HG02571 (cell line): Measurements from ENCODE around the gene TNKS2.
"Not testable (repeated sequence)": the region's sequence is repeated elsewhere in the genome, so short reads cannot be mapped to it uniquely, and the experiment has no call there.

Experiments
- ATAC-seq: cut with Tn5 transposase; IDR thresholded peaks from one replicate; pipeline ENCODE4 v1.9.1; 2021; ENCODE audit warnings: mild to moderate bottlenecking, moderate library complexity; ENCODE audit not compliant: unreplicated experiment

TNKS2 gene

DNA sequence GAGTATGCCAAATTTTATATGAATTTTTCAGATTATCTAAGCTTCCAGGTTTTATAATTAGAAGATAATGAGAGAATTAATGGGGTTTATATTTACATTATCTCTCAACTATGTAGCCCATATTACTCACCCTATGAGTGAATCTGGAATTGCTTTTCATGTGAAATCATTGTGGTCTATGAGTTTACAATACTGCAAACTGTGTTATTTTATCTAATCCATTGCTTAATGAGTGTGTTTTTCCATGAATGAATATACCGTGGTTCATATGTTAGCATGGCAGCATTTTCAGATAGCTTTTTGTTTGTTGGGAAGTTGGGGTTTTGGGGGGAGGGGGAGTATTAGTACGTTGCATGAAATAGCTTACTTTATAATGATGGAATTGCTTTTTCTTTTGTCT, 66.5 kb downstream of the TNKS2 start:
- no peak for ATAC-seq

DNA sequence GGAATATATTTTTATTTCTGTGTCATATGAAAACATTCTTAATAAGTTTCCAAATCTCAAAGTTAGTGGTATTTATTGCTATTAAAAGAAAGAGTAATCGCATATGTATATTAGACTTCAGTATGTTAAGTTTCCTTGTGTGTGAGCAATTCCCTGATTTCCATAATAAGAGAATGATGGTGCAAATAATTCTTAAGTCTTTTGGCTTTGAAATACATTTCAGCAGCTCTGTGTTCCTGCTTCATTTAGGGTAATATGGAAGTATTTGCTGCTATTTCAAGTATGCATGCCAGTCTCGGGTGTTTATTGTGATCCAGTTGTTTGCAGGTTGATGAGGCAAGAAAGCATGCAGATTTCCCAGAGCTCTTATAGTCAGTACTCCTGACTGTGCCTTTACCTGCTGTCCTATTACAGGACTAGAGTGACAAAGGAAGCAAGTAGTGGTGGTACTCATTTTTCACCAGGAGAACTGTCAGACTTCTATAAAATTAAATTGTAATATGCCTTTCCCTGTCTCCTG, 67.4 kb downstream of the TNKS2 start:
- ATAC-seq: no peak

DNA sequence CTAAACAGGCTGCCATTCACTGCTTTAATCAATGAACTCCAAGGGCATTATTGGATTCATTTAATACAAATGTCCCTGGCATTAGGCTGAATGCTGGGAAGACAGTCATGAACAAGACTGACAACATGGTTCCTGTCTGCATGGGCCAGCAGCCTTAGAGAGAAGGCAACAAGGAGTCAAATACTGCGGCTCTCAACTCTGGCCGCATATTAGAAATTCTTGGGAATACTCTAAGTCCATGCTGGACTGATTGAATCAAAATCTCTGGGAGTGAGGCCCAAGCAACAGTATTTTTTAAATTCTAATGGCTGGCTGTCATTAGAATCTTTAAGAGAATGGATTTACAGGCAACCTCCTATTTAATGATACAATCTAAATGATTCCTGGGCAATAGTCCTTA, 76.9 kb downstream of the TNKS2 start:
- no peak for ATAC-seq

DNA sequence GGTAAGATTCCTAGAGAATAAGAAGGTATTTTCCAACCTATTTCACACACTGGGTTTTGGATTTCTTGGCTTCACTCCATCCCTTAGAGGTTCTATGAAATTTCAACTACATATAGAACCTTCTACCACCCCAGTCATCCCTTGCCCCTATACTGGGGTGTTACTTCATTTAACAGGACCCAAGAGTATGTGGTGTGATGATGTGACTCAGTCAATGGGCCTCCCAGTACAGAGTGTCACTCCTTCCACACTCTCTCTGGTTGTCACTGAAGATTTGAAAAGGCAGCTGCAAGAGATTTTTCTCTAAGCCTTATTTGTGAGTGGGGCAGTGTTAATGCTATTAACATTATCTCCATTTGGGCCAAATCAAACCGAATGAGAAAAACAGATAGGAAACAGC, 77.6 kb downstream of the TNKS2 start:
- no peak for ATAC-seq

DNA sequence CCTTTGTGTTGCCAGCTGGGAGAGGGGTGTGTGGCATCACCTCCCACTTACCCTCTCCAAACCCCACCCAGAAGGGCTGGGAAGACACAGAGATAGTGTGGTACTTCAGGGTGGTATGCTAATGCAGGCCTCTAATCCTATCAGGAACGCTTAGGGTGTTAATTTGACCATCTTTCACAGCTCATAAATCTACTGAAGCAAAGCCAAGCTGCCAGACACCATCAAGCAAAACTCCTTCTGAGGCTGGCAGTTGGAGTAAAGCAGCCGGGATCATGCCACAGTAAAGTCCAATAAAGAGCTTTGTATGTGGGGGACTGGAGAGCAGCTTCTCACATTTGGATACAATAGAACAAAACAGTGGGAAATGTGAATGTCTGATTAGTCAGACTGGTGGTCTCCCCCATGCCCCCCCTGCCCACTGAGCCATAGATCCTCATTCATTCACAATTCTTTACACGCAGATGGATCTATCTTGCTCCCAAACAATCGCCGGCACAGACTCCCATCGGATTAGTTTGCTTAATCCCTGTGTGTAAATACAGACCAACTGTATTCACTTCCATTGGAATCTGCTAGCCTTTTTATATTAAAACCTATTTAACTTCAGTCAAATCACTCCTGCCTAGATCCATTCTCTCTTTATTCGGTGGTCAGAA, 81.4 kb downstream of the TNKS2 start:
- no peak for ATAC-seq

DNA sequence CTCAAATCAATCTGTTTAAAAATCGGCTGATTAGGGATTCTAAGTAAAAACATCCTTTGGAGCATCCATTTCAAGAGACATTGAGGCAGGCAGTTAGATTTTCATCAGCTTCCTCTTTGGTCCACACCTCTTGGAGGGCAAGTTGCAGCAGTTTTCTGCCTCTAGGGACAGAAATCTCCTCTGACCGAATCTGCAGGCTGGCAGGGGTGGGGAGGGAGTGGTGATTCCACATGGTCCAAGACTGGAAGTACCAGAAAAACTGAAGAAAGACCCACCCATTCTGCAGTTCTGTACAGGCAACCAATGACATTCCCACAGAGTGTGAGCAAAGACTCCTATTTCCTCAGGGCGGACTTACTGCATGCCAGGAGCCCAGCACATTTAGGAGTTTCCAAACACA, 82.1 kb downstream of the TNKS2 start:
- ATAC-seq: no peak

DNA sequence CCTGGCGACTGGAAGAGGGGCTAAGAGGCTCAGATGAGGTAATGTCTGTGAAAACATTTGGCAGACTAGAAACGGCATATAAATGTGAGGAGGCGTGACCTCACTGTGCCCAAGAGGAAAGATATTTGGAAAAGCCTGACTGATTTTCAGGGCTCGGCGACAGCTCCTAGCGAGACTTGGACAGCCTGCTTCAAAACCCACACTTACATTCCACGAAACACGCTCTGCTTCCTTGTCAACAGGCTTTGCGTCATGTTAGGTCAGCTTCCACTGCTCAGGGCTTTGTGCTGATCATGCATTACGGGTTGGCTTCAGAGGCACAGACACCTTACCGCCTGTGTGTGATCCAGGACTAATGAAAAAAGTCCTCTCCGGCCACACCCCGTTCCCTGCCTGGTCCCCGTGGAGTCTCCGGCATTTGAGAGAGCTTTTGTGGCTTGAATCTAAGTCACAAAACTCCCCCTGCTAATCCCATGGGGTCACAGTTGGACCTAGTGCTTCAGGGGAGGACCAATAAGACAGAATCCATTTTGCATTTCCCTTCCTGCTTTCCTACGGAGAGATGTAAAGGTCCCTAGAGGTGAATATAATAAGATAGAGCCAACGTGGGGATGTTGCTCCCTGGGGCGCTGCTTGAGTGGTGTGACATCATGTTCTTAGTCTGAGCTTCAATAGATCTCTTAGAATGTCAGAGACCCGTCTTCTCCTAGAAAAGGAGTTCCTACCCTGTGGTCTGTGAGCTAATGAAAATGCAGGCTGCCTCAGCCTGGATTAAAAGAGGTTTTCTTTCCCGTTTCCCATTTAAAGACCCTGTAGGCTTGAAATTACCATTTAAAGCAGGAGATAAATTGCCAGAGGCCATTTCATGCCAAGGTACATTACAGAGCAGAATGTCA, 85.6 kb downstream of the TNKS2 start:
- no peak for ATAC-seq

DNA sequence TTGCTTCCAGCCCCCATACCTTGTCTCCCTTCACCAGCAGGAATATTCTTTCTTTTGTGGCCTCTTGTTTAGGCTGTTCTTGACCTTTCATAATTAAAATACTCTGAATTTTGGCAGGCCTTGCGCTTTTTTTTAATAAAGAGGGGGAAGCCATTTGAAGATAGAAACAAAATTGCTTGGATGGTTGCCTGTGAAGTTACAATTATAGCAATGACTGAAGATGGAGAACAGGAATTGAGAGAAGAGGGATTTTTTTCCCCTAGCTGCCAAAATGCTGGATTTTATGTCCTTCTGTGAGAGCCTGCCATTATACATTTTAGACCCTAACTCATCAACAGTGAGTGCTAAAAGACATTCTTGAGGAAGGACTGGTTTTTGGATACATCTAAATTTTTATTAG, 86.3 kb downstream of the TNKS2 start:
- no peak for ATAC-seq

DNA sequence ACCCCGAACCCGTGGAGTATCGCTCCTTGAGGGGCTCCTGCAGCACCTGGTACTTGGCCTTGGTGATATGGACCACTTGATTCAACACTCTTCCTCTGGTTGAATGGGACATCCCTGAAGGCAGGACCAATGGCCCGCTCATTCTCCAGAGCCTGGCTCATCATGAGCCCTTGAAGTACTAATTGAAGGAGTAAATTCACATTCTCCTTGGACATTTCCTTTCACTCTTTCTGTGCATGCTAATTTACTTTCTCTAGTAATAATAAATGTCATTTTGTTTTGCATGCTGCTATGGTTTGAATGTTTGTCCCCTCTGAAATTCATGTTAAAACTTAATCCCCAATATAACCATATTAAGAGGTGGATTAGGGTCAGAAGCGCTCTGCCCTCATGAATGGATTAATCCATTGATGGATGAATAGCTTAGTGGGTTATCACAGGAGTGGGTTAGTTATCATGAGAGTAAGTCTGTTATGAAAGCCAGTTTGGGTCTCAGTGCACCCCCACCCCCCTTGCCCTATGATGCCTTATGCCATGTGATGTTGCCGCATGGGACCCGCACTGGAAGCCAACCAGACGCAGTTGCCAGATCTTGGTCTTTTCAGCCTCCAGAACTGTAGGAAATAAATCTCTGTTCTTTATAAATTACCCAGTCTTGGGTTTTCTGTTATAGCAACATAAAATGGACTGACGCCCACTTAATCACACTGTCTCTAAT, 87.3 kb downstream of the TNKS2 start:
- no peak for ATAC-seq

DNA sequence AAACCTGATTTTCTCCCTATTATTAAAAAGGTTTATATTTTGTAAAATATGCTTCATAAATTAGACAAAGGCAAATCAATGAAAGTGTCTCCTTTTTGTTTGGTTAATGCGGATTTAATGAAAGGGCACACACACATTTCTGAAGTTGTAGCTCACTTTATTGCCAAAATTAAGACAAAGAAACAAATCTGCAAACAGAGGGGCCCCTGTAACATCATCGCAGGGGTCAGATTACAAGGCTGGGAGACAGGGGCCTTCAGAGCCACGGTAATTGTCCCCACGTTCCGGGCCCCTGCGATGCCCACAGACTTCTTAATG, 88.7 kb downstream of the TNKS2 start:
- no peak for ATAC-seq

DNA sequence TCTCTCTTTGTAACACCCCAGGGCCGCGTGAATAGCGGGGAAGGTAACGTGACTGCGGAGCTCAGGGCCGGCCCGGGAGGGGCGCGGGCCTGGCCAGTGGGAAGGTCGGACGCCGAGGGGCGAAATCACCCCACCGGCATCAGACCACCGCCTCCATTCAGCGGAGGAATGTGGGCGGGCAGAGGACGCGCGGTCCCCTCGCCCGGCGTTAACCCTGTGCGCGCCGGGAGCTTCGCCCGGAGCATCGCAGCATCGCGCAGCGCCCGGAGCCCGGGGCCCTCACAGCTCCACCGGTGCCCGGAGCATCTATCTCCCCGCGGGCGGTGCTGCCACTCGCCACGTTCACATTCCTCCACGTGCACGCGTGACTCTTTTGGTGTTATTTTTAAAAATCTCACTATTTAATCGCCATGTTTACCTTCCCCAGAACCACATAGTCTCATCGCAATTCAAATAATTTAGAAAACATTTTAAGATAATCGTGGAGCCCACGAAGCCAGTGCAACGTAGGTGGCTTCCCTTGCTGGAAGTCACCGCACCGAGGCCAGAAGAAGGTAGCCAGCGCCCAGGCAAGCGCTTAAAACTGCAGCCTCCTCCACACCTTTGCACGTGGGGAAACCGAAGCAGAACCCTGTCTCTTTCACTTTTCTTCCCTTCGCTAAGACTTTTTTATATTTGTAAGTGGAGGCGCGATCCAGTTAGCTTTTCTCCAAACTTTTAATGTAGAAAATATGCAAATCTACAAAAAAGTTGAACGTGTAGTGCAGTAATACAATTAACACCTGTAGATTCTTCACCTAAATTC, 89.2 kb downstream of the TNKS2 start:
- no peak for ATAC-seq

DNA sequence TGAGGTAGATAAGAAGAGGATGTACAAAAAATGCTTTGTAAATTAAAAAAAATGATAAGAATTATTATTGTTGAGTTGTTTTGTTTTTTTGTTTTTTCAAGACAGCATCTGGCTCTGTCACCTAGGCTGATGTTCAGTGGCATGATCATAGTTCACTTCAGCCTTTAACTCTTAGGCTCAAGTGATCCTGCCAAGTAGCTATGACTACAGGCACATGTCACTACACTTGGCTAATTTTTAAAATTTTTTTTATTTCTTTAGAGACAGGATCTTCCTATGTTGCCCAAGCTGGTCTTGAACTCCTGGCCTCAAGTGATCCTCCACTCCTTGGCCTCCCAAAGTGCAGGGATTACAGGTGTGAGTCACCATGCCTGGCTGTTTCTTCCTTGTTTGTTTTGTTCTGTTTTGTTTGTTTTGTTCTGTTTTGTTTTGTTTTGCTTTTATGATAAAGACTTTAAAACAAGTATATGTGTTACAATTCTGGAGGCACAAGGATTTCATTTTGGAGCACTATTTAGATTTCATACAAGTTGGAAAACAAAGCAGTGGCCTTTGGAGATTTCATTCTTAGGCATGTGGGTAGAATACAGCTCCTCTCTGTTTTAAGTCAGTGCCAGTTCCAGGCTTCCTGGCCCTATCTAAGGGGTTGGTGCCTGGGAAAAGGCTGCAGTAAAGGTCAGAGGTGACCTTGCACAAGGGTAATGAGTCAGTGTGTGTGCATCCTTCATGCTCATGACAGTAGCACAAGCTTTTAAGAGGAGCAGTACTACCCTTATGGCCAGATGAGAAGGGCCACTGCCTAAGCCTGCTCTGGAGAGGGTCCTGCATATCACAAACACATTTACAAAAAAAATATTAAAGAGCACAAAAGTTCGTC, 93.1 kb downstream of the TNKS2 start:
- no peak for ATAC-seq

DNA sequence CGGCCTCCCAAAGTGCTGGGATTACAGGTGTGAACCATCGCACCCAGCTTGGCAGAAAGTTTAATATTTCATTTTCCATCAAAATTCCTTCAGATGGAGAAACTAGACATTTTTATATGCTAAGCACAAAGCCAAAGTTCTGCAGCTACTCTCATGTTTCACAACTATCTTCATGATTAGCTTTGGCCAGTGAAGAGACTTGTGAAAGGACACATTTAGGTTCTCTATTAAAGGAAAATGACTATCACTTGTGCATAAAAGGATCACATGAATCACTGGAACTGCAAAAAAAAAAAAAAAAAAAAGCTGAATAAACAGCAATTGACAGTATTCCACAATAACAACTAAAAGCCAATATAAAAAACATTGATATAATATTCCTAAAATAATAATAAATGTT, 94.8 kb downstream of the TNKS2 start:
- no peak for ATAC-seq

DNA sequence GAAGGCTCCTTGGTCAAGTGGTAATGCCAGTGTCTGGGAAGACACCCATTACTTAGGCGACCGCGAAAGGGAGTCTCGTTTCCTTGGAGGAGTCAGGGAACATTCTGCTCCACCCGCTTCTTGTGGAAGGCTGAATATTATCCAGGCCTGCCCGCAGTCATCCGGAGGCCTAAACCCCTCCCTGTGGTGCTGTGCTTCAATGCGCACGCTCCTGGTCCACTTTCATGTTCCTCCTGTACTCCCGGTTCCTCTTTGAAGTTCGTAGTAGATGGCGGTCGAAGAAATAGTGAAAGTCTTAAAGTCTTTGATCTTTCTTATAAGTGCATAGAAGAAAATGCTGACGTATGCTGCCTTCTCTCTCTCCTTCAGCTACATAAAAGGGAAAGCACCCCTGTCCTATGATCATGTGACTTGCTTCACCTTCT, 96.0 kb downstream of the TNKS2 start:
- not testable (repeated sequence) for ATAC-seq

DNA sequence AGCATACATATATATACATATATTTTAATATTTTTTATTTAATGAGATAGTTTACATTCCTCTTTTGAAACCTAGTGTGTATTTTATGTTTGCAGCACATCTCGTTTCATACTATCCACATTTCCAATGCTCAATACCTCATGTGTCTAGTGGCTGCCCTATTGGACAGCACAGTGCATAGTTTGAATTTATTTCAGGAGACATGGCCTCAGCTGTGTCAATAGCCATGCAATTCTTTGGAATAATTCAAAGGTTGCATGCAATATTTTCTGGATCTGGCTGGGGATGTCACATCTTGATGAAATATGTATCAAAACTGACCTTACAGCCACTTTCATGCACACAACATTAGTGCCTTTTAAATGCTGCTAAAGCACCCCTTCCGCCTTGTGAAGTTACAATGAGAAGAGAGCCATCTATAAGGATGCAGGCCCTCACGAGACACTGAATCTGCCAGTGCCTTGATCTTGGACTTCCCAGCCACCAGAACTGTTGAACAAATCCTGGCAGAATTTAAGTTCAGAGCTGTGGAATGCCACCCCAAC, 98.1 kb downstream of the TNKS2 start:
- no peak for ATAC-seq

DNA sequence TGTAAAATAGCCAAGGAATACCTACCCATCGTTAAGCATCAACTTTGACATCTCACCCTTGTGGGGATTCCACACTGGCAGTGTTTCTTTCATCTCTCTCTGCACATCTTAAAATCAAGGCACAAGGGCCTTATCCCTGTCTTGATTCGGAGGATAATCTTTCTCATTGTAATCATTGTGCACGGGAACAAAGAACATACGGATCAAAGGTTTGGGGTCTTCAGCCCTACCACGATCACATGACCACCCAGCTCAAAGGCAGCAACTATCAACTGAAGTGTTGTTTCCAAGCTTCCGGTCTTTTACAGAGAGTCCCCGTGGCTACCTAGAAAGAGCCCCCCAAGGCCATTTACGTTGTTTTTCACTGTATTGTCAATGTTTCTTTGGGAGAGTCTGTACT, 99.2 kb downstream of the TNKS2 start:
- ATAC-seq: no peak

DNA sequence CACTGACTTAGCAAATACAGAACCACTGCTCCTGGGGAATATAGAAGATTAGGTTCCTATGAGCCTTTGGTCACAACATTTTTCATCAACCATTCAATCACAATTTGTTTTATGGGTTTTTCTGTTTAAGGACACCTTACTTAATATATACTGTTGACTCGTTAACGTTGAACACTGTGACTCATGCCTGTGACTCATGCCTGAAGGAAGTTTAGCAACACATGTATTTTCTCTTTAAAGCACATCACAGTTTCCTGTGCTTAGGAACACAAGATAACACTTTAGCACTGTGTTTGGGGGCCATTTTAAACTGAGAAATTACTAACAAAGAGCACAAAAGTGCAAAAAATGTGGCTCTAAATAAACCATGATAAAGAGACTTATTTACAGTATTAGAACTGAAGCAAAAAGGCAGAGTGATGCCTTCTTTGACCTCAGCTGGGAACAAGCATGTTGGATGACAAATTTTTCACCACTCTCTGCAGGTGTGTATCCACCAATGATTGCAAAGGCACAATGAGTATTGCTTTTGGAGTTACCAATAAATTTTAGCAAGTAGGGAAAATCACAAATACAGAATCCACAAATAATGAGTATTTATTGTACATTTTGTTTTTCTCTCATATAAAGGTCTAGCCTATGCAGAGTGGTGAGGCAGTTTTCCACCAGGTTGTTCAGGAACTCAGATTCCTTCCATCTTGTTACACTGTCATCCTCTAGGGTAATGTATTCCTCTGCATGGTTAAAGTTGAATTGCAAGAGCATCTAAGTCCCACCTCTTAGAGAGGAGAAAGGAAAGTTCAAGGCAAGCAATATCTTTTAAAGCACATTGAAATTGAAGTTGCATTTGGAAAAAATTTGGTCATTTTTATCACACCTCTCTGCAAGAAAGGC, 103.8 kb downstream of the TNKS2 start:
- no peak for ATAC-seq

DNA sequence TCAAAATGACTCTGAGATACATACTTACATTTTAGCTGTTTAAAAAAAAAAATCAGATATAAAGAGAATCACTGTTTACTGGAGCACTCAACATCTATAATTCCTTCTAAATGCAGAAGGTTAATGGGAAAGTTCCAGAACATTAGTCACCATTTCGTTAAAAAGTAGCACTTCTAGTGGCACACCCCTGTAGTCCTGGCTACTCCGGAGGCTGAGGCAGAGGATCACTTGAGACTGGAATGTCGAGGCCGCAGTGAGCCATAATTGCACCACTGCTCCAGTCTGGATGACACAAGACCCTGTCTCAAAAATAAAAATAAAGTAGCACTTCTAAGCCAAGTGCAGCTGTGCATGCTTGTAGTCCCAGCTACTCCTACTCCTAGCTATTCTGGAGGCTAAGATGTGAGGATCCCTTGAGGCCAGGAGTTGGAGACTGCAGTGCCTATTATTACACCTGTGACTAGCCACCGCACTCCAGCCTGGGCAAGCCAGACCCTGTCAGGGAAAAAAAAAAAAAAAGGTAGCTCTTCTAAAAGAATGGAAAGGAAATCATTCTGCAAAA, 108.9 kb downstream of the TNKS2 start:
- no peak for ATAC-seq
